Measurements from ENCODE around the gene KRT32.

KRT32 gene

DNA sequence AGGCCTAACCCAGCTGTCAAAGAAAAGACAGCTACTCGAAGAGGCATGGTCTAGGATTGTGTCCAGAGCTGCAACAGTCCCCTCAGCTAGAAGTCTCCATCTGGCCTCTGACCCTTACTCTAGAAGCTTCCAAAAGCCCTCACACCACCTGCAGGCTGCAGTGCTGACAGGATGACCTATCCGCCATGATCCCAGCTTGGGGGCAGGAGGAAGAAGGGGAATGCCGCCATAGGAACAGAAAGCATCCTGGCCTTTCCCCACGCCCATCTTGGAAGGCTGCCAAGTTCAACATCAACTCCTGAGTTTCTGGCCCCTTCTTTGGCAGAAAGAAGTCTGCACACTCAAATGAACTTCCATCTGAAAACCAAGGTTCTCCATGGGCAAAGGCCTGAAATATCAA, 25.6 kb upstream of the KRT32 start:
- no peak for DNase-seq (ENCODE audit: low read depth in 2 of 2)

- DNase-seq (ENCODE audit: low read depth in 2 of 2): no peak
Measured at GRCh38 chr17:41492351-41492750, 25.2 kb upstream of the KRT32 start.

- DNase-seq (ENCODE audit: low read depth in 2 of 2): no peak
Measured at GRCh38 chr17:41491476-41491875, 24.3 kb upstream of the KRT32 start.

- DNase-seq (ENCODE audit: low read depth in 2 of 2): no peak
Measured at GRCh38 chr17:41490000-41490990, 23.1 kb upstream of the KRT32 start.

- DNase-seq (ENCODE audit: low read depth in 2 of 2): no peak
Measured at GRCh38 chr17:41489531-41489930, 22.3 kb upstream of the KRT32 start, which contains the start of gene KRT36. Gene KRT36 (minus strand): TSS chr17:41489910. CDS start chr17:41489864, 46 bp downstream.

- DNase-seq (ENCODE audit: low read depth in 2 of 2): peak; percentile 43 to 49
Measured at GRCh38 chr17:41486809-41487530, 19.8 kb upstream of the KRT32 start.

GRCh38 chr17:41486316-41486715, 19.1 kb upstream of the KRT32 start:
- DNase-seq (ENCODE audit: low read depth in 2 of 2): no peak

DNA sequence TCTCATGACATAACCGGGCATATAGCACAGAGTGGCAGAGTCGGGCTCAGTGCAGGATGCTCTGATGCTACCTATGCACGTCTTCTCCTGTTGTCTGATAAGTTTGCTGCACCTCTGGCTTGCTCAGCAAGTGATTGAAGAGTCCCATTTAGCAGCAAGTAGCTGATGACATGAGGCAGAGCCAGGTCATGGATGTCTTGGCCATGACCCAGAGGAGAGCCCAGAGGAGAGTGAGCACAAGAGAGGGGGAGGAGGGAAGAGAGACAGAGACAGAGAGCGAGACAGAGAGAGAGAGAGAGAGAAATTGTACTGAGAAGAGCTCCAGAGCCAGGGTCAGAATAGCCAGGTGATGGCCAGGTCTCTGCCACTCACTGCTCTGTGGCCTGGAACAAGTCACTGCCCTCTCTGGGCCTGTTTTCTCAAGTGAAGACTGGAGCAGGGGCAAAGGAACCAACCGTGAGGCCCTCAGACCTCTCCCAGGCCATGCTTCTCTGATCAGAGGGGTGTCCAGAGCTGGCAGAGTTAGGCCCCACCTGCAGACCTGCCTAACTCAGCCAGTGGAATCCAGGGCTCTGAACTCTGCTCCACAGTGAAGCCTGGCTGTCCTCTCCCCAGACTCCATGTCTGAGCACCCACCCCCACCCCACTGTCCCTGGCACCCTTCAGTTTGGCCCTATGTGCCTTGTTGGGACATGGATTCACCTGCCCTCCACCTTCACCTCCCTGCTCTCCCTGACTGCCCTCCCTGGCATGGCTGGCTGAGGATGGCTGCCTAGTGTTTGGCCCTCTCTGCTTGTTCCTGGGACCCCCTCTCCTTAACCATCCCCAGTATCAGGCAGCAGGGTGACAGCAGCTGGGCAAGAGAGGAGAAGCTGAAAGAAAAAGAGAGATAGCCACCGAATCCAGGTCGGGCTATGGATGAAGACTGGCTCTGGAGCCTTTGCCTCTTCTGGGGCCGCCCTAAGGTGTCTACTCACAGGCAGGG, 18.0 kb upstream of the KRT32 start:
- no peak for DNase-seq (ENCODE audit: low read depth in 2 of 2)

DNA sequence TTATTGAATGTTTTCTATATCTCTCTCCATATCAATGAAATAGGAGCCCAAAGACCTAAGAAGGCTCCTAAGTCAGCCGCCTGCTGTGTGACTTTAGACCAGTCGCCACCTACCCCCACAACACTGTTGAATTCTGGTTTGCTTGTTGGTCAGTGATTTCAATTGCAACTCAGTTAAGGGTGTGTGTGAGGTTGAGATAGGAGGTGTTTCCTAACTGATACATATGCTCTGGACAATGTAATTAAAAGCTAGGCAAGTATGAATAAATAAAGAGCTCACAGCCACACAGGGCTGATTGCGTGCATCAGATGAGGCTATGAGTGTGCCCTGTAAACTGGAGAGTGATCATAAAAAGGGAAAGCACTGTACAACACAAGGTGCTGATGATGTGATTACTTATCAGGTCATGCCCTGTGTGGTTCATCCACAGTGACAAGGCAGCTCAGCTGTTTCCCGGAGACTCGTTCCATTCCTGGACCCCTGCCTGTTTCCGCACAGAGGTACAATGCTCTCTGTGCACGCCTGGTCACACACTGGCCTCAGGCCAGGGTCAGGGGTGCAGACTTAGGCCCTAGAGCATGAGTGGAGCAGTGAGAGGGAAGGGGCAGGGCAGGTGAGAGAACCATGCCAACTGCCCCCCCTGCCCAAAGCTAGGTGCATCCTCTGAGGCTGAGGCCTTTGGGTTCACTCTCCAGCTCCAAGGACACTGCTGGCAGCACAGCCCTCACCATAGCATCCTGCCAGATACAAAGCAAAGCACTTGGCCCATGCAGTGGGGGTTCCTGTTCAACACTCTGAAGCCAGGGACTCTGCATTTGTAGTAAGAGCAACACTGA, 17.0 kb upstream of the KRT32 start:
- no peak for DNase-seq (ENCODE audit: low read depth in 2 of 2)

- DNase-seq (ENCODE audit: low read depth in 2 of 2): no peak
Measured at GRCh38 chr17:41483531-41483930, 16.3 kb upstream of the KRT32 start.

- DNase-seq (ENCODE audit: low read depth in 2 of 2): no peak
Measured at GRCh38 chr17:41481036-41481435, 13.8 kb upstream of the KRT32 start, which contains the start of gene KRT35. Gene KRT35 (minus strand): TSS chr17:41481151. CDS start chr17:41481097, 54 bp downstream.

DNA sequence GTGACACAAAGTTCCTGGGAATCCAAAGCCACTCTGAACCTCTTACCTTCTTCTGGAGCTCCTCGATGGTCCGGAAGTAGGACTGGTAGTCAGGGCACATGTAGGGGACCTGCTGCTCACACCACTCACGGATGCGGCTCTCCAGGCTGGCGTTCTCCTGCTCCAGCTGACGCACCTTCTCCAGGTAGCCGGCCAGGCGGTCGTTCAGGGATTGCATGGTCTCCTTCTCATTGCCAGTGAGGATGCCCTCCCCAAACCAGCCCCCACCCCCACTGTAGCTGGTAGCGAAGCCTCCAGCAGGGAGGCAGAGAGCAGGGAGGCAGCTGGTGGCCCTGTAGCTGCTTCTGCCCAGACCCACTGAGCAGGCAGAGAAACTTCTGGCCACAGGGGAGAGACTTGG, 13.4 kb upstream of the KRT32 start:
- no peak for DNase-seq (ENCODE audit: low read depth in 2 of 2)

- no peak for DNase-seq (ENCODE audit: low read depth in 2 of 2)
Measured at GRCh38 chr17:41480136-41480535, 12.9 kb upstream of the KRT32 start.

DNA sequence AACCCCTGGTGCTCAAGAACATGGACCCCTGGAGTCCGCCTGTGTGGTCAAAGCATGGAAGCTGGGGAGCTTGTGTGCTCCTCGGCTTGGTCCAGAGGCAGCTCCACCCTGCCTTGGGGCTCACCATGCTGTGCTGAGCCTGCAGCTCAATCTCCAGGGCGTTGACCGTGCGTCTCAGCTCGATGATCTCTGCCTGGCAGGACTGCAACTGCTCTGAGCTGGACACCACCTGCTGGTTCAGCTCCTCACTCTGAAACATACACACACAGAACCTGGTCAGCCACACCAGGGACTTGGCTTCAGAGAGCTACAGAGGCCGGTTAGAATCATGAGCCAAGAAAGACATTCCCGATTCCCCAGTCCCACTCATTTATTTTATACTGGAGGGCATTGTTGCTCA, 11.1 kb upstream of the KRT32 start:
- no peak for DNase-seq (ENCODE audit: low read depth in 2 of 2)

- DNase-seq (ENCODE audit: low read depth in 2 of 2): no peak
Measured at GRCh38 chr17:41476866-41477815, 10.0 kb upstream of the KRT32 start.

DNA sequence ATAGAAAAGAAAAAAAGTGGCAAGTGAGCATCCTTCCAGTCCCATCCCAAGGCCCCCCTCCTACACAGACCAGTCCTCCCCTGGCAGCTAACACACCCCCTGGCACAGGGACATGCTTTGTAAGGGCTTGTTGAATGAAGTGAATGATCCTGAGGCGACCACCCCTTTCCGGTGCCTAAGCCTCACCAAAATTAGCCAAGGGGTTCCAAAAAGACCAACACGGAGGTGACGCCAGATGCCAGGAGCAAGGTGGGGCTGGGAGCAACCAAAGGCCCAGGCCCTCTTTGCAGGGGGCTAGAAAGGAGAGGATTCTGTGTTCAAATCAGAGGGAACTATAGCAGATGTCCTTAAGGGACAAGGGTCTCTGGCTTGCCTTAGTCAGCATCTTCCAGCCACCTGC, 8.2 kb upstream of the KRT32 start:
- no peak for DNase-seq (ENCODE audit: low read depth in 2 of 2)

GRCh38 chr17:41474863-41475262, 7.7 kb upstream of the KRT32 start:
- DNase-seq (ENCODE audit: low read depth in 2 of 2): no peak

- no peak for DNase-seq (ENCODE audit: low read depth in 2 of 2)
Measured at GRCh38 chr17:41468346-41468745, 1.2 kb upstream of the KRT32 start.

DNA sequence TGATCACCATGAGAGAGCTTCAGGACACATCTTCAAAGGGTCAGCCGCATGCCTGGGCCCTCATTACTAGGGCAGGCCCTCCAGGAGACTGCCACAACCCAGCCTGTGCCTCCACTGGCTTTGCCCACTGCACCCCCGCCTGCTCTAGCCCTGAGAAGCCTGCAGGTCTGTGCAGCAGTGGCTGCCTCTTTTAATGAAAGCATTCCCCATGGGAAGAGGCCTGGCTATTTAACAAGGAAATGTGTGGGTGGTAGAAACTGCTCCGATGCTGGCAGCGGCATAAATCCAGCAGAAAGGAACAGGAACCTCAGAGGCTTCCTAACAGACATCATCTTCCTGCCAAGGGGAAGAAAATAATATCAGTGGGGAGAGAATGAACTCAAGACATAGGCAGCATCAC, 375 bp upstream of the KRT32 start:
- DNase-seq (ENCODE audit: low read depth in 2 of 2): no peak
